H1 (cell line): ENCODE results near the gene NAPA. TPM values are rescaled to one million over a fixed set of nuclear protein-coding genes. Genes with fewer than 3 reads are reported as not detected.

Experiments used
- CTCF ChIA-PET: fragments of 300-600 bp; sonication (Branson Sonifier 250); formaldehyde crosslinking; loops from one replicate; lab custom pipeline; 2021; ENCODE audit not compliant: partially characterized antibody; lab: Charles Lee
- POLR2A ChIA-PET: fragments of 300-600 bp; sonication (Branson Sonifier 250); formaldehyde crosslinking; loops from one replicate; lab custom pipeline; 2021; ENCODE audit warnings: inconsistent platforms; ENCODE audit not compliant: partially characterized antibody; lab: Charles Lee
- DNase-seq, 2 experiments: peaks; one replicate each; pipeline versions ENCODE4 v3.0.0 to v3.0.0-alpha.2; 2010 to 2022; ENCODE audit warnings: low spot score in 2 of 2, low read depth in 1 of 2, mixed read lengths in 1 of 2
- FAIRE-seq: peaks from 2 replicates; lab custom pipeline; 2011; peaks lifted over from hg19 to GRCh38; lab: Jason Lieb, UNC
- H2AFZ ChIP-seq: 2 replicates; pipeline ENCODE4 v1.8.1; 2012; ENCODE audit warnings: low read length, inconsistent platforms
- H2AK5ac ChIP-seq: 2 replicates; pipeline ENCODE4 v1.6.1; 2013; ENCODE audit warnings: low read depth, low read length
- H2BK120ac ChIP-seq: replicated peaks from 2 replicates; pipeline ENCODE3; 2013; ENCODE audit warnings: low read depth, low read length, inconsistent platforms
- H2BK12ac ChIP-seq: 2 replicates; pipeline ENCODE4 v1.6.1; 2013; ENCODE audit warnings: low read depth, low read length
- H2BK15ac ChIP-seq: 2 replicates; pipeline ENCODE4 v1.6.1; 2013; ENCODE audit warnings: low read length
- H2BK20ac ChIP-seq: 2 replicates; pipeline ENCODE4 v1.6.1; 2013; ENCODE audit warnings: low read length
- H2BK5ac ChIP-seq: 2 replicates; pipeline ENCODE4 v1.6.1; 2013; ENCODE audit warnings: low read depth, low read length
- H3K14ac ChIP-seq: 2 replicates; pipeline ENCODE4 v1.6.1; 2013; ENCODE audit warnings: inconsistent platforms; ENCODE audit not compliant: insufficient read length
- H3K18ac ChIP-seq: 2 replicates; pipeline ENCODE4 v1.6.1; 2013; ENCODE audit warnings: low read length; ENCODE audit errors: extremely low read depth
- H3K23ac ChIP-seq: 2 replicates; pipeline ENCODE4 v1.6.1; 2013; ENCODE audit warnings: inconsistent platforms; ENCODE audit not compliant: insufficient read length
- H3K23me2 ChIP-seq: 2 replicates; pipeline ENCODE4 v1.6.1; 2013; ENCODE audit warnings: low read depth, low read length
- H3K27ac ChIP-seq: 2 replicates; pipeline ENCODE4 v1.6.1; 2011; ENCODE audit warnings: low read depth, low read length, inconsistent platforms
- H3K27me3 ChIP-seq, 4 experiments: replicated peaks in 1 of 4; 1 replicate in 1 of 4; 2 replicates in 3 of 4; pipeline versions ENCODE4 v1.6.1 to v1.8.1; 2011 to 2013; ENCODE audit warnings: low read length in 3 of 4, mild to moderate bottlenecking in 3 of 4, inconsistent platforms in 2 of 4, mixed read lengths in 2 of 4, moderate library complexity in 1 of 4; ENCODE audit not compliant: control insufficient read depth in 3 of 4, insufficient read depth in 3 of 4; ENCODE audit errors: extremely low read depth in 1 of 4
- H3K36me3 ChIP-seq, 4 experiments: 2 replicates each; pipeline versions ENCODE4 v1.6.1 to v1.8.1; 2011 to 2013; ENCODE audit warnings: mild to moderate bottlenecking in 4 of 4, low read length in 3 of 4, moderate library complexity in 2 of 4, control low read depth in 1 of 4, inconsistent platforms in 1 of 4; ENCODE audit not compliant: insufficient read depth in 4 of 4, control insufficient read depth in 2 of 4
- H3K4ac ChIP-seq: replicated peaks from 2 replicates; pipeline ENCODE3; 2013; ENCODE audit warnings: low read length, low read depth, mixed read lengths, inconsistent platforms; ENCODE audit not compliant: insufficient read length
- H3K4me1 ChIP-seq, 4 experiments: replicated peaks in 1 of 4; 1 replicate in 1 of 4; 2 replicates in 3 of 4; pipeline versions ENCODE4 v1.6.1 to v1.8.1; 2011 to 2013; ENCODE audit warnings: low read length in 3 of 4, inconsistent platforms in 2 of 4, mixed read lengths in 1 of 4; ENCODE audit not compliant: insufficient read depth in 4 of 4, control insufficient read depth in 3 of 4
- H3K4me2 ChIP-seq, 2 experiments: 2 replicates each; pipeline versions ENCODE4 v1.6.1 to v1.8.1; 2011 to 2013; ENCODE audit warnings: low read depth in 2 of 2, low read length in 2 of 2, control low read depth in 1 of 2, inconsistent platforms in 1 of 2, mild to moderate bottlenecking in 1 of 2; ENCODE audit not compliant: insufficient read depth in 1 of 2
- H3K4me3 ChIP-seq, 4 experiments: fragments of 200-600, 300-600 bp in 1 of 4; sonication (generic), shearing (Covaris generic), sonication (Bioruptor Twin) in 1 of 4; 2 replicates each; pipeline versions ENCODE4 v1.5.1 to v1.8.1; 2011 to 2016; ENCODE audit warnings: low read length in 4 of 4, low read depth in 3 of 4, control low read depth in 2 of 4, inconsistent platforms in 2 of 4, mild to moderate bottlenecking in 2 of 4, mixed read lengths in 1 of 4, moderate library complexity in 1 of 4; ENCODE audit not compliant: insufficient read depth in 2 of 4; ENCODE audit errors: extremely low read depth in 1 of 4
- H3K56ac ChIP-seq: replicated peaks from 2 replicates; pipeline ENCODE3; 2013; ENCODE audit warnings: low read depth, mild to moderate bottlenecking, mixed read lengths, low read length, inconsistent platforms; ENCODE audit not compliant: insufficient read length
- H3K79me1 ChIP-seq: 2 replicates; pipeline ENCODE4 v1.6.1; 2013; ENCODE audit warnings: low read depth, low read length, control low read depth
- H3K79me2 ChIP-seq, 2 experiments: 2 replicates each; pipeline versions ENCODE4 v1.6.1 to v1.8.1; 2012 to 2013; ENCODE audit warnings: low read length in 2 of 2, mild to moderate bottlenecking in 2 of 2, inconsistent platforms in 1 of 2; ENCODE audit not compliant: insufficient read depth in 2 of 2, control insufficient read depth in 1 of 2
- H3K9ac ChIP-seq, 4 experiments: replicated peaks in 1 of 4; 1 replicate in 1 of 4; 2 replicates in 3 of 4; pipeline versions ENCODE4 v1.6.1 to v1.8.1; 2011 to 2013; ENCODE audit warnings: low read depth in 3 of 4, low read length in 3 of 4, control low read depth in 2 of 4, mild to moderate bottlenecking in 2 of 4, moderate library complexity in 2 of 4, inconsistent platforms in 1 of 4; ENCODE audit errors: extremely low read depth in 1 of 4
- H3K9me3 ChIP-seq, 2 experiments: 2 replicates each; pipeline versions ENCODE4 v1.6.1 to v1.8.1; 2012 to 2013; ENCODE audit warnings: mild to moderate bottlenecking in 2 of 2, moderate library complexity in 2 of 2, control low read depth in 1 of 2, inconsistent platforms in 1 of 2, low read depth in 1 of 2, low read length in 1 of 2, mixed read lengths in 1 of 2; ENCODE audit not compliant: insufficient read depth in 2 of 2
- H4K20me1 ChIP-seq, 2 experiments: replicated peaks in 1 of 2; 2 replicates each; pipeline versions ENCODE3 to v1.8.1; 2011 to 2013; ENCODE audit warnings: inconsistent platforms in 2 of 2, low read length in 2 of 2, mild to moderate bottlenecking in 1 of 2; ENCODE audit not compliant: insufficient read depth in 2 of 2, control insufficient read depth in 1 of 2
- H4K5ac ChIP-seq: 2 replicates; pipeline ENCODE4 v1.6.1; 2013; ENCODE audit warnings: low read length, low read depth, mixed read lengths, inconsistent platforms; ENCODE audit not compliant: insufficient read length
- H4K8ac ChIP-seq: 2 replicates; pipeline ENCODE4 v1.8.0; 2013; ENCODE audit warnings: mild to moderate bottlenecking, moderate library complexity, low read length, inconsistent platforms; ENCODE audit not compliant: insufficient read depth; ENCODE audit errors: extremely low read depth
- H4K91ac ChIP-seq: replicated peaks from 2 replicates; pipeline ENCODE3; 2013; ENCODE audit warnings: low read length, mixed read lengths, inconsistent platforms; ENCODE audit not compliant: insufficient read length
- BRCA1 ChIP-seq: IDR thresholded peaks from 2 replicates; pipeline ENCODE4 v1.6.1; 2012; ENCODE audit warnings: low read depth, low read length, improper control_type of control experiment
- CBX8 ChIP-seq: fragments of 300-800, 300-1000 bp; sonication (generic); IDR thresholded peaks from 2 replicates; pipeline ENCODE4 v1.7.1; 2016; ENCODE audit warnings: low read depth, low read length, borderline replicate concordance
- CEBPB ChIP-seq: IDR thresholded peaks from 2 replicates; pipeline ENCODE4 v1.6.1; 2012; ENCODE audit warnings: low read depth, low read length
- CHD2 ChIP-seq: IDR thresholded peaks from 2 replicates; pipeline ENCODE4 v1.6.1; 2012; ENCODE audit warnings: low read length, improper control_type of control experiment
- EZH2 ChIP-seq: fragments of 200-600 bp; sonication (generic); IDR thresholded peaks from 2 replicates; pipeline ENCODE4 v1.7.1; 2012; ENCODE audit warnings: low read depth, mild to moderate bottlenecking, moderate library complexity, low read length, inconsistent platforms; ENCODE audit not compliant: severe bottlenecking
- HDAC2 ChIP-seq, 2 experiments: fragments of 300-600 bp in 1 of 2; sonication (generic) in 1 of 2; IDR thresholded peaks; 2 replicates each; pipeline ENCODE4 v1.6.1; 2011 to 2012; ENCODE audit warnings: low read depth in 2 of 2, low read length in 2 of 2, mild to moderate bottlenecking in 2 of 2, moderate library complexity in 2 of 2, borderline replicate concordance in 1 of 2, inconsistent platforms in 1 of 2
- HDAC6 ChIP-seq: IDR thresholded peaks from one replicate; pipeline ENCODE4 v1.7.1; 2012; ENCODE audit warnings: low read depth, mild to moderate bottlenecking, inconsistent platforms, low read length, moderate library complexity
- NANOG ChIP-seq: IDR thresholded peaks from 2 replicates; pipeline ENCODE4 v1.6.1; 2011; ENCODE audit warnings: low read length, low read depth, mild to moderate bottlenecking, inconsistent platforms; ENCODE audit not compliant: insufficient read depth, poor library complexity, severe bottlenecking
- TAF7 ChIP-seq: optimal IDR thresholded peaks from 2 replicates; pipeline ENCODE3; 2011; ENCODE audit warnings: low read depth, mild to moderate bottlenecking, inconsistent platforms, low read length, moderate library complexity, borderline replicate concordance
- WGBS, 2 experiments: shearing (Covaris generic) in 1 of 2; methylation state at CpG; one replicate each; pipeline versions ENCODE4 v1.1.6 to v1.1.7; 2013 to 2015; ENCODE audit warnings: low lambda C conversion rate in 2 of 2, mixed read lengths in 2 of 2, inconsistent platforms in 1 of 2, low coverage in 1 of 2, missing lambda C conversion rate in 1 of 2; ENCODE audit not compliant: insufficient replicate concordance in 2 of 2, insufficient coverage in 1 of 2, insufficient read length in 1 of 2; ENCODE audit errors: extremely low coverage in 1 of 2, missing lambda C conversion rate in 1 of 2; 5-methylcytosine and 5-hydroxymethylcytosine counted together
- polyA plus RNA-seq, 7 experiments: library from polyadenylated mRNA; depleted of rRNA in 3 of 7; stranded (reverse) in 5 of 7; unstranded in 2 of 7; fragments of >200 nt in 5 of 7; fragments of 200-250 nt in 2 of 7; gene quantifications; 1 replicate in 5 of 7; 2 replicates in 1 of 7; 4 replicates in 1 of 7; pipeline versions ENCODE4 v1.2.1 to v1.2.3, GENCODE V29; 2011 to 2013; ENCODE audit warnings: missing spikeins in 2 of 7, mixed read lengths in 2 of 7
- total RNA-seq: library from RNA; stranded (reverse); fragmentation: NEBNext Ultra II Directional; extraction: Animal tissue kit (Norgen Biotek cat#: 25700); gene quantifications from 2 replicates; pipeline ENCODE4 v1.2.1, GENCODE V29; 2021
- TF ChIP-seq, protein P1 (sequence below): IDR thresholded peaks from 2 replicates; pipeline ENCODE4 v1.6.1; 2011; ENCODE audit warnings: low read length, improper control_type of control experiment

The NAPA gene
- total and polyA plus RNA-seq, 2 of the 8 experiments (the other 6 are each of a cell fraction or from before 2014, with no cell fraction given), result 58.5 to 78.2 TPM

DNA sequence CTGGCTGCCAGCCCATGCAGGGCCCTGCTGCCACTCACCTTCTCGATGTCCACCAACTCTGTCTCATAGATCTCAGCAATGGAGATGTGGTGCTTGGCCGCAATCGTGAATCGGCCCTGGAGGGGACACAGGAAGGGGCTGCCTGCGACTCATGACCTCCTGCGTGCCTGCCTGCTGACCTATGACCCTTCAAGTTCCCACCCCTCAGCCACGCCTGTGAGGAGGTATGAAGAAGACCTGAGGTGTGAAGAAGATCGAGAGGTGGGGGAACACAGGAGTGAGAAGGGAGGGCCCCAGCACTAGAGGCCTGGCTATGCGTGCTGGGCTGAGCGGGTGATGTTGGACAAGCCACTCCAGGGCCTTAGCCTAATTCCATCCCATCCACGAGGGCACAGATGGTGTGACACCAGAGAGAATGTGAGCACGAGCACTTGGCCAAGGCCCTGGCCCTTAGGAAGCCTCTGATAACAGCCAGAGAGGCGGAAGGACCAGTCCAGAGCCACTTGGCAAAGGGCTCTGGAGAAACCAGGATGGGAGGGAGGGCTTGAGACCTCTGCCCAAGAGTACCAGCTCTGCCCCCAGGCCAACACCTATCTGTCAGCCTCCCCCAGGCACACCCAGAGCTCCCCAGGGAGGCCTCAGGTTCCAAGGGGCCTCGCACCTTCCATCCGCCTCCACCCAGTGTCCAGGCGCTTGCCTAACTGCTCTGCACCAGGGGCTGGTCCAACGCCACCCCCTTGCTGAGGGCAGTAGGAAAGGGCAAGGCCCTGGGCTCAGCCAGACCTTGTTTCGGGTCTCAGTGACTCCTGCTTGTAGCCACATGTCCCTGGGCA is 21.3 kb downstream of the NAPA start:
- Histone ChIP-seq H3K36me3 (peaks cover 3 to 6% (median 5%) of the 10 kb centered on the region in 4 experiments; a peak in 4 of 8 replicates), H2BK20ac (no peak overlapping the region), H3K23me2 (peaks cover 6% of the 10 kb centered on the region; the same call in 1 of the 2 replicates), H4K8ac (no peak overlapping the region), H2AFZ (no peak overlapping the region), H4K91ac (no peak overlapping the region), H3K27me3 (no peaks in the 10 kb centered on the region), H2BK12ac (no peak overlapping the region), H3K79me1 (no peaks in the 10 kb centered on the region; the same call in 1 of the 2 replicates), H3K79me2 (no peaks in the 10 kb centered on the region), H4K5ac (no peak overlapping the region), H2BK5ac (no peak overlapping the region), H3K56ac (no peak overlapping the region), H4K20me1 (peaks cover 1 to 12% of the 10 kb centered on the region in 2 experiments), H2AK5ac (no peak overlapping the region), H2BK15ac (no peak overlapping the region), H3K4ac (no peak overlapping the region), H3K4me2 (no peak overlapping the region), H3K27ac (no peak overlapping the region), H3K18ac (no peak overlapping the region; the same call in 1 of the 2 replicates), H2BK120ac (no peak overlapping the region), H3K9ac (no peak overlapping the region), H3K14ac (no peak overlapping the region), H3K9me3 (no peaks in the 10 kb centered on the region), H3K4me1 (peaks cover 0 to 4% (median 1%) of the 10 kb centered on the region in 4 experiments; a peak in 2 of 7 replicates), H3K23ac (no peak overlapping the region), H3K4me3 (no peak overlapping the region)
- DNase-seq, result no peak
- ChIA-PET CTCF (interaction anchor here (0.7 to 4.7 kb wide), 7 partner anchors 8 to 220 kb away, joined by 3 to 32 read pairs (median 4); partner anchors contain the start of genes EHD2 and KPTN), POLR2A (interaction anchor here (7.6 kb wide), 1 partner anchor 8 kb away, joined by 55 read pairs; the partner anchor contains the start of gene KPTN)
- WGBS, 2 experiments, result 88% methylated on average over 18 of the region's 18 CpGs; no CpG with 5 or more reads in 1 of the 2 experiments
- no peak for FAIRE-seq
- TF ChIP-seq CEBPB (no peak), BRCA1 (no peak), HDAC6 (no peak), CBX8 (no peak), CHD2 (no peak), EZH2 (no peak), HDAC2 (IDR thresholded peaks at IDR 0.05; ENCODE audit: borderline replicate concordance in 1 of 2, low read depth in 2 of 2, low read length in 2 of 2) (no peak), TAF7 (no peak), NANOG (no peak)
- TF ChIP-seq, protein P1, sequence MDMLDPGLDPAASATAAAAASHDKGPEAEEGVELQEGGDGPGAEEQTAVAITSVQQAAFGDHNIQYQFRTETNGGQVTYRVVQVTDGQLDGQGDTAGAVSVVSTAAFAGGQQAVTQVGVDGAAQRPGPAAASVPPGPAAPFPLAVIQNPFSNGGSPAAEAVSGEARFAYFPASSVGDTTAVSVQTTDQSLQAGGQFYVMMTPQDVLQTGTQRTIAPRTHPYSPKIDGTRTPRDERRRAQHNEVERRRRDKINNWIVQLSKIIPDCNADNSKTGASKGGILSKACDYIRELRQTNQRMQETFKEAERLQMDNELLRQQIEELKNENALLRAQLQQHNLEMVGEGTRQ, result no peak
